Measurements from ENCODE around the gene FIBIN.
"Not testable (repeated sequence)": the region's sequence is repeated elsewhere in the genome, so short reads cannot be mapped to it uniquely, and the experiment has no call there.

Gene FIBIN

GRCh38 chr11:26983645-26984044 lies 10.3 kb upstream of the FIBIN start:
- no peak for DNase-seq

GRCh38 chr11:26985470-26985869 lies 8.4 kb upstream of the FIBIN start:
- DNase-seq: no peak

- no peak for DNase-seq
Observed at GRCh38 chr11:26985943-26986342, 8.0 kb upstream of the FIBIN start.

GRCh38 chr11:26987272-26987671 lies 6.6 kb upstream of the FIBIN start:
- no peak for DNase-seq

GRCh38 chr11:26987731-26988130 lies 6.2 kb upstream of the FIBIN start:
- DNase-seq: no peak

GRCh38 chr11:26992031-26992541 lies 1.8 kb upstream of the FIBIN start:
- no peak for DNase-seq

- DNase-seq: no peak
Observed at GRCh38 chr11:26994631-26995095, 751 bp downstream of the FIBIN start.

GRCh38 chr11:26995701-26996460 lies 2.0 kb downstream of the FIBIN start:
- no peak for DNase-seq

- no peak for DNase-seq
Observed at GRCh38 chr11:26997378-26997777, 3.5 kb downstream of the FIBIN start.

- not testable (repeated sequence) for DNase-seq
Observed at GRCh38 chr11:27001136-27001730, 7.3 kb downstream of the FIBIN start.

GRCh38 chr11:27002431-27002830 lies 8.5 kb downstream of the FIBIN start:
- no peak for DNase-seq

- no peak for DNase-seq
Observed at GRCh38 chr11:27002838-27003237, 8.9 kb downstream of the FIBIN start.

GRCh38 chr11:27004103-27004502 lies 10.2 kb downstream of the FIBIN start:
- DNase-seq: no peak

- DNase-seq: no peak
Observed at GRCh38 chr11:27008811-27009535, 15.1 kb downstream of the FIBIN start.

GRCh38 chr11:27011560-27012233 lies 17.8 kb downstream of the FIBIN start:
- no peak for DNase-seq

- no peak for DNase-seq
Observed at GRCh38 chr11:27012234-27012921, 18.5 kb downstream of the FIBIN start.

GRCh38 chr11:27013781-27014361 lies 20.0 kb downstream of the FIBIN start:
- no peak for DNase-seq

- DNase-seq: no peak
Observed at GRCh38 chr11:27018902-27019529, 25.1 kb downstream of the FIBIN start.

GRCh38 chr11:27020751-27021150 lies 26.8 kb downstream of the FIBIN start:
- no peak for DNase-seq

GRCh38 chr11:27022659-27023251 lies 28.8 kb downstream of the FIBIN start:
- no peak for DNase-seq

- DNase-seq: no peak
Observed at GRCh38 chr11:27024865-27025264, 31.0 kb downstream of the FIBIN start.
